K562 (cell line): ENCODE results near the gene MAST4. TPM values are rescaled to one million over a fixed set of nuclear protein-coding genes. Genes with fewer than 3 reads are reported as not detected.

Source experiments
- CBFB ChIP-seq: sonication (generic); formaldehyde crosslinking; IDR thresholded peaks from 2 replicates; pipeline ENCODE4 v1.4.0; 2020; ENCODE audit warnings: mild to moderate bottlenecking, missing genetic modification reagents
- COPS2 ChIP-seq: fragments of 450-650 bp; conservative IDR thresholded peaks from 2 replicates; pipeline ENCODE4 v1.6.1; 2016; ENCODE audit warnings: mild to moderate bottlenecking, moderate library complexity
- DDX20 ChIP-seq: fragments of 450-650 bp; IDR thresholded peaks from 2 replicates; pipeline ENCODE4 v1.6.1; 2016; ENCODE audit warnings: missing genetic modification characterization, low read depth, mild to moderate bottlenecking, missing compliant biosample characterization, moderate library complexity
- ETV5 ChIP-seq: sonication (generic); formaldehyde crosslinking; IDR thresholded peaks from 2 replicates; pipeline ENCODE4 v1.4.0; 2020; ENCODE audit warnings: low read depth, mild to moderate bottlenecking, missing genetic modification reagents
- HSF4 ChIP-seq: fragments of 250-450 bp; sonication (Bioruptor Pico); IDR thresholded peaks from 2 replicates; pipeline ENCODE4 v2.1.2; 2022; ENCODE audit warnings: mild to moderate bottlenecking, moderate library complexity, borderline replicate concordance
- KDM4B ChIP-seq, 2 experiments: fragments of 450-650 bp in 1 of 2; sonication (generic) in 1 of 2; IDR thresholded peaks; 2 replicates each; pipeline ENCODE4 v1.6.1; 2016 to 2017; ENCODE audit warnings: borderline replicate concordance in 2 of 2, antibody characterized with exemption in 1 of 2, low read depth in 1 of 2, mild to moderate bottlenecking in 1 of 2
- NFXL1 ChIP-seq: fragments of 450-650 bp; formaldehyde crosslinking; IDR thresholded peaks from 2 replicates; pipeline ENCODE4 v1.4.0; 2021; ENCODE audit warnings: mild to moderate bottlenecking
- SPI1 ChIP-seq: IDR thresholded peaks from 2 replicates; pipeline ENCODE4 v1.6.1; 2011; ENCODE audit warnings: low read depth, low read length, control low read depth, borderline replicate concordance
- SRSF1 ChIP-seq: fragments of 200-400 bp; formaldehyde crosslinking; IDR thresholded peaks from 2 replicates; pipeline ENCODE4 v1.6.1; 2017; ENCODE audit warnings: mild to moderate bottlenecking, low read depth, low read length, moderate library complexity
- SRSF7 ChIP-seq: fragments of 200-400 bp; formaldehyde crosslinking; optimal IDR thresholded peaks from 2 replicates; pipeline ENCODE3; 2017; ENCODE audit warnings: mild to moderate bottlenecking, low read depth, low read length
- polyA plus RNA-seq, 8 experiments: library from polyadenylated mRNA; depleted of rRNA in 4 of 8; stranded (reverse) in 5 of 8; unstranded in 3 of 8; fragments of >200 nt; fragmentation: Nextera tagmentation in 2 of 8; fragmentation: Illumina TruSeq in 1 of 8; extraction: Ambion mirVana in 2 of 8; extraction: Trizol in 1 of 8; gene quantifications; 2 replicates each; pipeline versions ENCODE4 v1.2.1 to v1.2.3, GENCODE V29; 2011 to 2014; ENCODE audit warnings: inconsistent platforms in 1 of 8, missing spikeins in 1 of 8
- total RNA-seq, 7 experiments: library from RNA; depleted of rRNA in 6 of 7; stranded (reverse); fragments of >200 nt in 6 of 7; fragmentation: Illumina TruSeq in 2 of 7; extraction: Trizol in 2 of 7; gene quantifications; 2 replicates each; pipeline versions ENCODE4 v1.2.1 to v1.2.3, GENCODE V29; 2011 to 2021; ENCODE audit warnings: low replicate concordance in 1 of 7
- TF ChIP-seq, protein P1 (sequence below): sonication (generic); formaldehyde crosslinking; IDR thresholded peaks from 2 replicates; pipeline ENCODE4 v1.8.0; 2022; ENCODE audit warnings: mild to moderate bottlenecking, missing genetic modification reagents
- TF ChIP-seq, protein P2 (sequence below): fragments of 450-650 bp; IDR thresholded peaks from 2 replicates; pipeline ENCODE4 v1.7.0; 2016; ENCODE audit warnings: borderline replicate concordance
- TF ChIP-seq, protein P3 (sequence below): sonication (generic); formaldehyde crosslinking; IDR thresholded peaks from 2 replicates; pipeline ENCODE4 v1.8.0; 2022; ENCODE audit warnings: mild to moderate bottlenecking, missing genetic modification reagents

MAST4 gene
- total and polyA plus RNA-seq, 9 of the 15 experiments (the other 6 are each of a cell fraction or from before 2014, with no cell fraction given): 0.88 to 10.1 (median 5.2) TPM

DNA sequence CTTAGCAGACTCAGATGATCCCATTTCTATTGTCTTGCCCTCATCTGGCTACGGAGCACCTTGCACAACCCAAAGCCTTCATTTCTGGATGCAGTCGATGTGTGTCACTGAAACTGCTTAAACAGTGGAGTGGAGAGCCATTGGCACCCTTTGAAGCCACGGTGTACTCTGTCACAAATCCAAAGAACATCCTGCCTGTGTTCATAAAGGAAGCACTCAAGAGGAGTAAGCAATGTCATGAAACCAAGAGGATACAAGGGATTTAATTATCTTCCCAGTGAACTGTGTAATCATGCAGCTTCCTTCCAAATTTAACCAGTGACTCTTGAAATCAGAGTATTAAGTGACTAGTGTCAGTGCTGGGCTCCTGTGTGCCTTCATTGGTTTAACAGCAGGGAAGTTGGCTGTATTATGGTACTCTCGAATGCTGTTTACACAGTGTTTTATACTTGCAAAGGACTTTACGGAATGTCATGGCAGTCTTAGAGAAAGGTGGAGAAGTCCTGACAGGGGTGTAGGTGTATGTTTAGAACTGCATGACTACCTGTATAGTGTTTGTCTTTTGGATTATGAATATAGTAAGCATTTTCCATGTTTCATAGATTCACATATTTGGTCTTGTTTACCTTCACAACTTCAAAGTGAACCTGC is 558.5 kb downstream of the MAST4 start (continued):
- TF ChIP-seq, protein P1, sequence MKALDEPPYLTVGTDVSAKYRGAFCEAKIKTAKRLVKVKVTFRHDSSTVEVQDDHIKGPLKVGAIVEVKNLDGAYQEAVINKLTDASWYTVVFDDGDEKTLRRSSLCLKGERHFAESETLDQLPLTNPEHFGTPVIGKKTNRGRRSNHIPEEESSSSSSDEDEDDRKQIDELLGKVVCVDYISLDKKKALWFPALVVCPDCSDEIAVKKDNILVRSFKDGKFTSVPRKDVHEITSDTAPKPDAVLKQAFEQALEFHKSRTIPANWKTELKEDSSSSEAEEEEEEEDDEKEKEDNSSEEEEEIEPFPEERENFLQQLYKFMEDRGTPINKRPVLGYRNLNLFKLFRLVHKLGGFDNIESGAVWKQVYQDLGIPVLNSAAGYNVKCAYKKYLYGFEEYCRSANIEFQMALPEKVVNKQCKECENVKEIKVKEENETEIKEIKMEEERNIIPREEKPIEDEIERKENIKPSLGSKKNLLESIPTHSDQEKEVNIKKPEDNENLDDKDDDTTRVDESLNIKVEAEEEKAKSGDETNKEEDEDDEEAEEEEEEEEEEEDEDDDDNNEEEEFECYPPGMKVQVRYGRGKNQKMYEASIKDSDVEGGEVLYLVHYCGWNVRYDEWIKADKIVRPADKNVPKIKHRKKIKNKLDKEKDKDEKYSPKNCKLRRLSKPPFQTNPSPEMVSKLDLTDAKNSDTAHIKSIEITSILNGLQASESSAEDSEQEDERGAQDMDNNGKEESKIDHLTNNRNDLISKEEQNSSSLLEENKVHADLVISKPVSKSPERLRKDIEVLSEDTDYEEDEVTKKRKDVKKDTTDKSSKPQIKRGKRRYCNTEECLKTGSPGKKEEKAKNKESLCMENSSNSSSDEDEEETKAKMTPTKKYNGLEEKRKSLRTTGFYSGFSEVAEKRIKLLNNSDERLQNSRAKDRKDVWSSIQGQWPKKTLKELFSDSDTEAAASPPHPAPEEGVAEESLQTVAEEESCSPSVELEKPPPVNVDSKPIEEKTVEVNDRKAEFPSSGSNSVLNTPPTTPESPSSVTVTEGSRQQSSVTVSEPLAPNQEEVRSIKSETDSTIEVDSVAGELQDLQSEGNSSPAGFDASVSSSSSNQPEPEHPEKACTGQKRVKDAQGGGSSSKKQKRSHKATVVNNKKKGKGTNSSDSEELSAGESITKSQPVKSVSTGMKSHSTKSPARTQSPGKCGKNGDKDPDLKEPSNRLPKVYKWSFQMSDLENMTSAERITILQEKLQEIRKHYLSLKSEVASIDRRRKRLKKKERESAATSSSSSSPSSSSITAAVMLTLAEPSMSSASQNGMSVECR (CRISPR knock-in tag): no peak
- TF ChIP-seq COPS2: no peak
- TF ChIP-seq SPI1: no peak
- no peak for TF ChIP-seq DDX20 (tag)
- TF ChIP-seq NFXL1 (CRISPR knock-in tag): no peak
- no peak for TF ChIP-seq ETV5 (CRISPR knock-in tag)
- TF ChIP-seq HSF4 (CRISPR knock-in tag): no peak
- TF ChIP-seq SRSF7: no peak
- TF ChIP-seq KDM4B (IDR thresholded peaks at IDR 0.05; ENCODE audit: borderline replicate concordance in 2 of 2, low read depth in 1 of 2): no peak
- TF ChIP-seq CBFB: no peak
- TF ChIP-seq, protein P2, sequence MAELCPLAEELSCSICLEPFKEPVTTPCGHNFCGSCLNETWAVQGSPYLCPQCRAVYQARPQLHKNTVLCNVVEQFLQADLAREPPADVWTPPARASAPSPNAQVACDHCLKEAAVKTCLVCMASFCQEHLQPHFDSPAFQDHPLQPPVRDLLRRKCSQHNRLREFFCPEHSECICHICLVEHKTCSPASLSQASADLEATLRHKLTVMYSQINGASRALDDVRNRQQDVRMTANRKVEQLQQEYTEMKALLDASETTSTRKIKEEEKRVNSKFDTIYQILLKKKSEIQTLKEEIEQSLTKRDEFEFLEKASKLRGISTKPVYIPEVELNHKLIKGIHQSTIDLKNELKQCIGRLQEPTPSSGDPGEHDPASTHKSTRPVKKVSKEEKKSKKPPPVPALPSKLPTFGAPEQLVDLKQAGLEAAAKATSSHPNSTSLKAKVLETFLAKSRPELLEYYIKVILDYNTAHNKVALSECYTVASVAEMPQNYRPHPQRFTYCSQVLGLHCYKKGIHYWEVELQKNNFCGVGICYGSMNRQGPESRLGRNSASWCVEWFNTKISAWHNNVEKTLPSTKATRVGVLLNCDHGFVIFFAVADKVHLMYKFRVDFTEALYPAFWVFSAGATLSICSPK: no peak
- TF ChIP-seq, protein P3, sequence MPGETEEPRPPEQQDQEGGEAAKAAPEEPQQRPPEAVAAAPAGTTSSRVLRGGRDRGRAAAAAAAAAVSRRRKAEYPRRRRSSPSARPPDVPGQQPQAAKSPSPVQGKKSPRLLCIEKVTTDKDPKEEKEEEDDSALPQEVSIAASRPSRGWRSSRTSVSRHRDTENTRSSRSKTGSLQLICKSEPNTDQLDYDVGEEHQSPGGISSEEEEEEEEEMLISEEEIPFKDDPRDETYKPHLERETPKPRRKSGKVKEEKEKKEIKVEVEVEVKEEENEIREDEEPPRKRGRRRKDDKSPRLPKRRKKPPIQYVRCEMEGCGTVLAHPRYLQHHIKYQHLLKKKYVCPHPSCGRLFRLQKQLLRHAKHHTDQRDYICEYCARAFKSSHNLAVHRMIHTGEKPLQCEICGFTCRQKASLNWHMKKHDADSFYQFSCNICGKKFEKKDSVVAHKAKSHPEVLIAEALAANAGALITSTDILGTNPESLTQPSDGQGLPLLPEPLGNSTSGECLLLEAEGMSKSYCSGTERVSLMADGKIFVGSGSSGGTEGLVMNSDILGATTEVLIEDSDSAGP (CRISPR knock-in tag): no peak
- TF ChIP-seq SRSF1: no peak
